OCI-LY1 (cell line): Measurements from ENCODE around the gene LRCH1.

Source experiments
- H2AFZ ChIP-seq: fragments of 200-600 bp; sonication (generic), shearing (Covaris generic); 2 replicates; pipeline ENCODE4 v1.6.0; 2014; ENCODE audit warnings: antibody characterized with exemption, mild to moderate bottlenecking, low read length
- H3F3A ChIP-seq: fragments of 200-600 bp; sonication (generic), shearing (Covaris generic); 2 replicates; pipeline ENCODE4 v1.6.0; 2014; ENCODE audit warnings: mild to moderate bottlenecking, antibody characterized with exemption, low read length, moderate library complexity; ENCODE audit not compliant: insufficient read depth
- H3K27ac ChIP-seq: fragments of 200-600 bp; sonication (generic); 2 replicates; pipeline ENCODE4 v1.5.1; 2014; ENCODE audit warnings: low read length, mixed run types, mild to moderate bottlenecking, low read depth; ENCODE audit not compliant: poor library complexity, severe bottlenecking
- H3K27me3 ChIP-seq: fragments of 200-600 bp; sonication (generic); 2 replicates; pipeline ENCODE4 v1.6.0; 2014; ENCODE audit warnings: antibody characterized with exemption, mild to moderate bottlenecking, low read length, moderate library complexity; ENCODE audit not compliant: insufficient read depth
- H3K36me3 ChIP-seq: fragments of 200-600 bp; sonication (generic); 2 replicates; pipeline ENCODE4 v1.6.1; 2014; ENCODE audit warnings: mild to moderate bottlenecking, antibody characterized with exemption, low read length, moderate library complexity, mixed read lengths; ENCODE audit not compliant: insufficient read depth
- H3K4me1 ChIP-seq: fragments of 200-600 bp; sonication (generic); 2 replicates; pipeline ENCODE4 v1.5.1; 2014; ENCODE audit warnings: mild to moderate bottlenecking, low read length, moderate library complexity; ENCODE audit not compliant: insufficient read depth, severe bottlenecking
- H3K4me2 ChIP-seq: fragments of 200-600 bp; sonication (generic), shearing (Covaris generic); 2 replicates; pipeline ENCODE4 v1.6.1; 2014; ENCODE audit warnings: low read length
- H3K4me3 ChIP-seq: fragments of 200-600 bp; sonication (generic); 2 replicates; pipeline ENCODE4 v1.5.1; 2014; ENCODE audit warnings: low read length, low read depth, mild to moderate bottlenecking, mixed read lengths; ENCODE audit not compliant: poor library complexity, severe bottlenecking
- H3K79me2 ChIP-seq: fragments of 200-600 bp; shearing (Covaris generic); 2 replicates; pipeline ENCODE4 v1.6.1; 2016; ENCODE audit warnings: mixed run types, low read length, mixed read lengths; ENCODE audit not compliant: insufficient read depth
- H3K9ac ChIP-seq: fragments of 200-600 bp; sonication (generic), shearing (Covaris generic); 2 replicates; pipeline ENCODE4 v1.6.1; 2014; ENCODE audit warnings: mild to moderate bottlenecking, low read length, mixed read lengths
- H3K9me2 ChIP-seq: fragments of 200-600 bp; sonication (generic), shearing (Covaris generic); 2 replicates; pipeline ENCODE4 v1.6.1; 2014; ENCODE audit warnings: low read depth, mild to moderate bottlenecking, low read length, mixed read lengths
- H3K9me3 ChIP-seq: fragments of 200-600 bp; shearing (Covaris generic); 2 replicates; pipeline ENCODE4 v1.6.1; 2014; ENCODE audit warnings: low read length, mixed read lengths
- H4K20me1 ChIP-seq: fragments of 200-600 bp; sonication (generic), shearing (Covaris generic); 2 replicates; pipeline ENCODE4 v1.6.0; 2016; ENCODE audit warnings: mild to moderate bottlenecking, low read length; ENCODE audit not compliant: insufficient read depth
- CTCF ChIP-seq: fragments of 200-600 bp; sonication (generic), shearing (Covaris generic); IDR thresholded peaks from 2 replicates; pipeline ENCODE4 v1.5.1; 2017; ENCODE audit warnings: mild to moderate bottlenecking, antibody characterized with exemption, low read length, moderate library complexity, mixed read lengths
- EZH2 ChIP-seq: fragments of 200-600 bp; sonication (generic), shearing (Covaris generic); IDR thresholded peaks from 2 replicates; pipeline ENCODE4 v1.8.0; 2017; ENCODE audit warnings: borderline replicate concordance, mixed run types, mild to moderate bottlenecking, antibody characterized with exemption, low read length, moderate library complexity, mixed read lengths

LRCH1 gene

DNA sequence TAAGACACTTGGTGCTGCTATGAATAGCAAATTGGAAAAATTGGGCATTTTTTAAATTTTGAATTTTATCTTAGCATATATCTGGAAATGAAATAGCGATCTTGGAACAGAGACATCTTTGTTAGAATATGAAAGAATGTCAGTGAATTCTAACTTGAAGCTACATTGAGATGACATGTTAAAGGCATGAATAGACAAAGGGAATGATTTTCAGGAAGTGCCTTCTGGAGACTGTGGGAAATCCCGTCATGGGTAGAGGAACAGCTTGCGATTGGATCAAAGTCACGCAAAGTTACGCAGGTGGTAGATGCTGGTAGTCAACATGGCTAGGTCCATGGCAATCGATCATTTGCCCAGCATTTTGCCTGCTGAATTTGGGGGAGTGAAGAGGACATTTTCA lies 43.5 kb downstream of the LRCH1 start:
- TF ChIP-seq EZH2, result no peak
- TF ChIP-seq CTCF, result no peak

GRCh38 chr13:46598140-46598819 lies 45.3 kb downstream of the LRCH1 start:
- Histone ChIP-seq H3K9me2 (no peaks in the 10 kb centered on the region), H3K79me2 (no peaks in the 10 kb centered on the region), H4K20me1 (no peaks in the 10 kb centered on the region), H3K4me3 (no peak overlapping the region), H2AFZ (no peak overlapping the region), H3K4me2 (no peak overlapping the region), H3F3A (no peaks in the 10 kb centered on the region; the same call in 1 of the 2 replicates), H3K27me3 (no peaks in the 10 kb centered on the region), H3K9ac (no peak overlapping the region), H3K4me1 (peaks cover 31% of the 10 kb centered on the region), H3K27ac (no peak overlapping the region), H3K9me3 (no peaks in the 10 kb centered on the region), H3K36me3 (peaks cover 5% of the 10 kb centered on the region; the same call in 1 of the 2 replicates)
- TF ChIP-seq CTCF (no peak), EZH2 (no peak)

More for the DNA sequence above, 43.5 kb downstream of the LRCH1 start:
- Histone ChIP-seq H3K9me2 (no peaks in the 10 kb centered on the region), H3K36me3 (peaks cover 5% of the 10 kb centered on the region; the same call in 1 of the 2 replicates), H3K9me3 (no peaks in the 10 kb centered on the region), H3K27me3 (no peaks in the 10 kb centered on the region), H3K79me2 (no peaks in the 10 kb centered on the region), H3K4me2 (no peak overlapping the region), H3K27ac (no peak overlapping the region), H3K9ac (no peak overlapping the region), H3K4me3 (no peak overlapping the region), H4K20me1 (no peaks in the 10 kb centered on the region), H2AFZ (no peak overlapping the region), H3F3A (no peaks in the 10 kb centered on the region; the same call in 1 of the 2 replicates), H3K4me1 (peaks cover 31% of the 10 kb centered on the region)

- Histone ChIP-seq H3K9me3 (no peaks in the 10 kb centered on the region), H3K27me3 (no peaks in the 10 kb centered on the region), H4K20me1 (no peaks in the 10 kb centered on the region), H3K4me1 (peaks cover 31% of the 10 kb centered on the region), H3K4me3 (no peak overlapping the region), H3K79me2 (no peaks in the 10 kb centered on the region), H3K9ac (no peak overlapping the region), H3K36me3 (peaks cover 5% of the 10 kb centered on the region; the same call in 1 of the 2 replicates), H2AFZ (no peak overlapping the region), H3K4me2 (no peak overlapping the region), H3K27ac (no peak overlapping the region), H3F3A (no peaks in the 10 kb centered on the region; the same call in 1 of the 2 replicates), H3K9me2 (no peaks in the 10 kb centered on the region)
- no peak for TF ChIP-seq EZH2
- no peak for TF ChIP-seq CTCF
Measured at GRCh38 chr13:46598820-46599180, 45.8 kb downstream of the LRCH1 start.
